Pancreas (tissue), 10 donors: Measurements from ENCODE around the gene ALDOC. TPM values are rescaled to one million over a fixed set of nuclear protein-coding genes. Genes with fewer than 3 reads are reported as not detected.

Experiments used
- ATAC-seq, 4 donors: fragments of 200-7000 bp; cut with Tn5 transposase; one replicate each; pipeline versions ENCODE4 v1.8.0 to v1.9.1; 2020; ENCODE audit warnings: mild to moderate bottlenecking in 4 of 4, moderate library complexity in 4 of 4
- DNase-seq, 6 donors: peaks; one replicate each; pipeline ENCODE4 v3.0.0-alpha.2; 2020
- FAIRE-seq: peaks from 2 replicates; lab custom pipeline; 2012; peaks lifted over from hg19 to GRCh38; lab: Jason Lieb, UNC
- H3K27ac ChIP-seq, 4 donors: fragments of 200-600 bp; sonication (generic); 1 replicate in 3 of 4; 2 replicates in 1 of 4; pipeline versions ENCODE4 v1.5.0 to v1.8.0; 2020
- H3K27me3 ChIP-seq, 4 donors: fragments of 200-600 bp; one replicate each; pipeline ENCODE4 v1.8.0; 2021
- H3K36me3 ChIP-seq, 3 donors: fragments of 200-600 bp; sonication (generic) in 1 of 3; one replicate each; pipeline versions ENCODE4 v1.5.0 to v1.8.0; 2020 to 2021
- H3K4me1 ChIP-seq, 3 donors: fragments of 200-600 bp; one replicate each; pipeline ENCODE4 v1.8.0; 2021
- H3K4me3 ChIP-seq, 4 donors: fragments of 200-600 bp; sonication (generic) in 2 of 4; one replicate each; pipeline versions ENCODE4 v1.5.0 to v1.8.0; 2020 to 2021
- H3K9me3 ChIP-seq, 4 donors: fragments of 200-600 bp; one replicate each; pipeline ENCODE4 v1.8.0; 2021
- CTCF ChIP-seq, 4 donors: fragments of 200-600 bp; sonication (generic) in 3 of 4; IDR thresholded peaks; one replicate each; pipeline versions ENCODE4 v1.5.0 to v1.8.0; 2021; ENCODE audit warnings: antibody characterized with exemption in 4 of 4
- WGBS, 2 donors: extraction: QIAGEN DNeasy Blood & Tissue Kit; methylation state at CpG; one replicate each; pipeline ENCODE4 v1.1.7; 2013; 5-methylcytosine and 5-hydroxymethylcytosine counted together
- intact Hi-C, 3 donors: fragments of 100-400 bp; cut with DNase I; formaldehyde crosslinking; loops; one replicate each; pipeline versions ENCODE4 v1.11.1 to v1.14.2; 2022
- polyA plus RNA-seq, 2 donors: library from polyadenylated mRNA; stranded (reverse); fragments of 200-250 nt; gene quantifications; one replicate each; pipeline ENCODE4 v1.2.3, GENCODE V29; 2013
- total RNA-seq, 6 donors: library from RNA; stranded (reverse); fragmentation: NEBNext Ultra II Directional in 4 of 6; extraction: Animal tissue kit (Norgen Biotek cat#: 25700) in 4 of 6; gene quantifications; one replicate each; pipeline versions ENCODE4 v1.2.1 to v1.2.4, GENCODE V29; 2021 to 2023
- donor health status: healthy with polysubstance abuse.
- donor health status: DM: no; HTN: no; CAD: no; lungs with moderate emphysema.
- donor health status: DM: no; HTN: no; CAD: no.
- donor health status: control.
- donor health status: control.
- donor health status: Bipolar disorder and iron deficiency.
- donor health status: DM: yes; HTN: yes; CAD: no.
- donor health status: DM: no; HTN: no; CAD: no.
- donor health status: DM: no; HTN: no; CAD: no.
- donor health status: DM: yes; HTN: yes; CAD: no.

ALDOC gene
- total and polyA plus RNA-seq, 8 donors, result 0.69 to 8.4 (median 2.3) TPM

DNA sequence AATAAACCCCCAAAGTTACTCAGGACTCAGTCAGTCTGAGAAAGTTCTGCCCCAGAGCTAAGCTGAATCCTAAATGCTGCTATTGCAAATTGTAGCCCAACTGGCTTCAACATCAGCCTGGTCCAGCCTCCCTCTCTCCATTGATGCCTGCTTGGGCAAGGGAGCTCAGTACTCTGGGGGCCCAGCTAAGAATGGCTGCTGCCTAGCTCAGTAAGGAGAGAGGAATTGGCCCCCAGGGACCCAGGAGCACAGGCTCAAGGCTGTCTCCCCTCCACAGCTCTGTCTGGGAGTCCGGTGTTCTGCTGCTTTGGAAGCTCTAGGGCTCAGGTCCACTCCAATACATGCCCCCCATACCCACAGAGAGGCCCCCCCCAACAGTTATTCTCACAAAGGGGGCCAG is 25.8 kb downstream of the ALDOC start:
- Histone ChIP-seq H3K4me3 (no peak overlapping the region), H3K36me3 (peaks cover 0 to 13% (median under 1%) of the 10 kb centered on the region in 3 donors), H3K4me1 (peaks cover 0 to 8% (median 3%) of the 10 kb centered on the region in 3 donors), H3K27ac (no peak overlapping the region), H3K27me3 (no peaks in the 10 kb centered on the region), H3K9me3 (no peaks in the 10 kb centered on the region)
- peak in 2 of 6 donors; percentile 22 to 29 for DNase-seq
- FAIRE-seq, result no peak
- 92 to 100% methylated on average over 1 of the region's 1 CpG for WGBS, 2 donors
- intact Hi-C loops, result no loop called here
- no peak for TF ChIP-seq CTCF (IDR thresholded peaks at IDR 0.05)
- no peak for ATAC-seq

GRCh38 chr17:28549236-28550132 is 27.2 kb downstream of the ALDOC start:
- peaks cover 0 to 8% (median 3%) of the 10 kb centered on the region in 3 donors for H3K4me1 ChIP-seq
- H3K36me3 ChIP-seq, result peaks cover 0 to 6% (median 0%) of the 10 kb centered on the region in 3 donors
- ATAC-seq (no peak), FAIRE-seq (no peak), DNase-seq (peak in 2 of 6 donors; percentile 30 to 39)
- TF ChIP-seq CTCF (IDR thresholded peaks at IDR 0.05), result no peak
- no peak overlapping the region for H3K27ac ChIP-seq
- intact Hi-C loops, result no loop called here
- no peaks in the 10 kb centered on the region for H3K9me3 ChIP-seq
- no peaks in the 10 kb centered on the region for H3K27me3 ChIP-seq
- 84 to 85% methylated on average over 3 of the region's 3 CpGs for WGBS, 2 donors
- H3K4me3 ChIP-seq, result no peak overlapping the region

DNA sequence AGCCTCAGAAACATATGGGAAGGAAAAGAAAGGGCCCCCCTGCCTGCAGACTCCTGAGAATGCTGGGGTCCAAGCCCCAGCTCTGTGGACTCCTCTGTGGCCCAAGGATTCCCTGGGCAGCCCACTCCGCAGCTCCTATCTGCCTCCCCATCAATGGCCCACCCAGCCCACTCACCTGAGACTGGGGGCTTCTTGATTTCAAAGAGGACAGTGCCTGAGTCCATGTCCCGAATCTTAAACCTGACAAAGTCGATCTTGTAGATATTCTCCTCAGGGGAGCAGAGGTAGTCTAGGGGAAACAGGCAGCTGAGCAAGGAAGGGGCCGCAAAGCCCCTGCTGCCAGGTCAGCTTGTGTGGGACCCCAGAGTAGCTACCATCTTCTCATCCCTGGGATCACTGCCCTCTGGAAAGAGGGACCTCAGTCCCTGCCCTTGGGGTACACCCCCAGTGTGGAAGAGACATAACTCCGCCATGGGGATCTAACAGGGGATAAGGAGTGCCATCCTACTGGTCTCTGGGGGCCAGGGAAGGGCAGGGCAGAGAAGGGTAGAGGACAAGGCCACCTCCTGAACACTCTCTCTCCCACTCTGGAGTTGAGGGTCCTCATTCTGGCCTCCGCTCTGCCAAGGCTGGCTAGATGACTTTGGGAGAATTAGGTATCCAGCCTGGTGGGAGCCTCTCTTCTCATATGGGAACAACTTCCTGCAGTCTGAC is 28.1 kb downstream of the ALDOC start:
- H3K4me3 ChIP-seq, result no peak overlapping the region
- ATAC-seq, result no peak
- DNase-seq, result peak in 2 of 6 donors; percentile 23 to 37
- TF ChIP-seq CTCF (IDR thresholded peaks at IDR 0.05), result no peak
- no peaks in the 10 kb centered on the region for H3K9me3 ChIP-seq
- no peak for FAIRE-seq
- H3K27ac ChIP-seq, result no peak overlapping the region
- no peaks in the 10 kb centered on the region for H3K36me3 ChIP-seq
- intact Hi-C loops, result no loop called here
- WGBS, 2 donors, result 76 to 77% methylated on average over 6 of the region's 6 CpGs
- H3K4me1 ChIP-seq, result peaks cover 0 to 5% (median 3%) of the 10 kb centered on the region in 3 donors
- H3K27me3 ChIP-seq, result no peaks in the 10 kb centered on the region

DNA sequence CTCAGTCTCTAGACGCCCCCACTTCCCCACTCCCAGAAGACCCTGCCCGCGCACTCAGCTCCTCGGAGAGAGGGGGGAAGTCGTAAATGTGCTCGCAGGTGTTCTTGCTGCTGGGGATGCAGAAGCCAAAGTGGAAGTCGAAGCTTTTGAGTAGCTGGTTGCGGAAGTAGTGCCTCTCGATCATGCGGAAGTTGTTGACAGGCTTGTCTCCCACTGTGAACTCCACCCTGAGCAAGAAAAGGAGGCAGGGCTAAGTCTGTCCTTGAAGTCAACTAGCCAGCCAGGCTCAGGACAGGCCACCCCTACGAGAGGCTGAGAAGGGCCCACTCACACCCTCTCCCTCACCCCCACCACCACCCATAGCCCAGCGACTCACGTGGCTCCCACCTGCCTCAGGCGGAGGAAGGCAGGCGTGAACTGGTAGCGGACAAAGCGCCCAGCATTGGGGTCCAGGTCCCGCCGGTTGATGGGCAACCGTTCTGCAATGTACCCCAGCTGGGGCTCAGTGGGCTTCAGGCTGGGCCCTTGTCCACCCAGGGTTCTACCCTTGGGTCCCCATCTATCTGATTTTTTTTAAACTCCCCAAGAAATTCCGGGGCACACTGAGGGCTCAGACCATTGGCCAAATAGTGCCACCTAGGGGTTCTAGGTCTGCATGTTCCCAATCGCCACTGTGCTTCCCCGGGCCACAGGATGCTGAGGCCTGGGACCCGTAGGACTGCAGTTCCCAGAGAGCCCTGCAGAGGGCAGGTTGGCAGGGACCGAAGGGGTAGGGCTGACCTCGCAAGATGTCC is 28.9 kb downstream of the ALDOC start:
- H3K27ac ChIP-seq, result no peak overlapping the region
- peaks cover 0 to 3% (median 2%) of the 10 kb centered on the region in 3 donors for H3K4me1 ChIP-seq
- no peaks in the 10 kb centered on the region for H3K36me3 ChIP-seq
- no peaks in the 10 kb centered on the region for H3K9me3 ChIP-seq
- FAIRE-seq (no peak), ATAC-seq (peak; percentile 57 to 76 (median 71)), DNase-seq (peak; percentile 59 to 93 (median 86))
- H3K27me3 ChIP-seq, result no peaks in the 10 kb centered on the region
- TF ChIP-seq CTCF (IDR thresholded peaks at IDR 0.05), result peak; percentile 92 to 94 (median 92)
- 69 to 72% methylated on average over 26 of the region's 26 CpGs for WGBS, 2 donors
- H3K4me3 ChIP-seq, result no peak overlapping the region
- intact Hi-C loops, result no loop called here
